Loucy (cell line): ENCODE results near the gene KANSL1.

Experiments used
- H2AFZ ChIP-seq: fragments of 200-600 bp; sonication (generic); 2 replicates; pipeline ENCODE4 v1.6.0; 2016; ENCODE audit warnings: antibody characterized with exemption, mild to moderate bottlenecking, low read length, moderate library complexity
- H3F3A ChIP-seq: fragments of 200-600 bp; 2 replicates; pipeline ENCODE4 v1.6.0; 2016; ENCODE audit warnings: antibody characterized with exemption, low read depth, mild to moderate bottlenecking
- H3K27me3 ChIP-seq: fragments of 200-600 bp; sonication (generic); 2 replicates; pipeline ENCODE4 v1.6.1; 2014; ENCODE audit warnings: low read length, mild to moderate bottlenecking; ENCODE audit not compliant: insufficient read depth, poor library complexity, severe bottlenecking
- H3K36me3 ChIP-seq: fragments of 200-600 bp; sonication (generic); 2 replicates; pipeline ENCODE4 v1.6.1; 2016; ENCODE audit warnings: low read length; ENCODE audit not compliant: insufficient read depth
- H3K4me1 ChIP-seq: fragments of 200-600 bp; sonication (generic); 2 replicates; pipeline ENCODE4 v1.5.1; 2014; ENCODE audit warnings: low read length, mild to moderate bottlenecking; ENCODE audit not compliant: insufficient read depth, poor library complexity, severe bottlenecking
- H3K4me2 ChIP-seq: fragments of 200-600 bp; sonication (generic); 2 replicates; pipeline ENCODE4 v1.6.0; 2014; ENCODE audit warnings: antibody characterized with exemption, low read length, low read depth, mild to moderate bottlenecking; ENCODE audit not compliant: poor library complexity, severe bottlenecking
- H3K4me3 ChIP-seq: fragments of 200-600 bp; sonication (generic); 2 replicates; pipeline ENCODE4 v1.5.1; 2014; ENCODE audit warnings: low read length, mild to moderate bottlenecking, mixed read lengths; ENCODE audit not compliant: poor library complexity, severe bottlenecking
- H3K79me2 ChIP-seq: fragments of 200-600 bp; sonication (generic); 2 replicates; pipeline ENCODE4 v1.6.1; 2014; ENCODE audit warnings: low read length; ENCODE audit not compliant: insufficient read depth
- H3K9ac ChIP-seq: fragments of 200-600 bp; sonication (generic); 2 replicates; pipeline ENCODE4 v1.6.0; 2014; ENCODE audit warnings: mild to moderate bottlenecking, low read depth, low read length, moderate library complexity; ENCODE audit not compliant: poor library complexity, severe bottlenecking
- H3K9me2 ChIP-seq: fragments of 200-600 bp; sonication (generic); replicated peaks from 2 replicates; pipeline ENCODE4 v1.6.1; 2016; ENCODE audit warnings: low read depth, low read length, mixed read lengths
- H3K9me3 ChIP-seq: fragments of 200-600 bp; sonication (generic); 2 replicates; pipeline ENCODE4 v1.6.1; 2014; ENCODE audit warnings: mild to moderate bottlenecking, antibody characterized with exemption, low read length, low read depth; ENCODE audit not compliant: insufficient read depth
- H4K20me1 ChIP-seq: fragments of 200-600 bp; sonication (generic); 2 replicates; pipeline ENCODE4 v1.6.0; 2014; ENCODE audit warnings: antibody characterized with exemption, low read length, mild to moderate bottlenecking; ENCODE audit not compliant: insufficient read depth, poor library complexity, severe bottlenecking
- CTCF ChIP-seq: fragments of 200-600 bp; sonication (generic); conservative IDR thresholded peaks from 2 replicates; pipeline ENCODE4 v1.5.1; 2014; ENCODE audit warnings: mild to moderate bottlenecking, antibody characterized with exemption, low read length
- EZH2phosphoT487 ChIP-seq: fragments of 200-600 bp; IDR thresholded peaks from 2 replicates; pipeline ENCODE4 v1.6.1; 2018; ENCODE audit warnings: antibody characterized with exemption, mild to moderate bottlenecking, moderate library complexity, borderline replicate concordance

The KANSL1 gene

GRCh38 chr17:46045639-46046038 is 147.6 kb downstream of the KANSL1 start:
- H3K36me3 ChIP-seq, result peaks cover 93% of the 10 kb centered on the region
- H3K4me2 ChIP-seq, result no peak overlapping the region
- no peaks in the 10 kb centered on the region; the same call in 1 of the 2 replicates for H3K79me2 ChIP-seq
- H3K9me2 ChIP-seq, result no peaks in the 10 kb centered on the region
- no peaks in the 10 kb centered on the region for H3K4me1 ChIP-seq
- H3K4me3 ChIP-seq, result no peak overlapping the region
- H3K9me3 ChIP-seq, result no peaks in the 10 kb centered on the region
- no peak overlapping the region for H3K9ac ChIP-seq
- H2AFZ ChIP-seq, result no peak overlapping the region
- H4K20me1 ChIP-seq, result no peaks in the 10 kb centered on the region
- no peaks in the 10 kb centered on the region for H3K27me3 ChIP-seq
- TF ChIP-seq CTCF (no peak), EZH2phosphoT487 (no peak)
- H3F3A ChIP-seq, result no peaks in the 10 kb centered on the region; the same call in 1 of the 2 replicates

- Histone ChIP-seq H3K4me1 (no peaks in the 10 kb centered on the region), H4K20me1 (no peaks in the 10 kb centered on the region), H3K79me2 (no peaks in the 10 kb centered on the region; the same call in 1 of the 2 replicates), H3K9me3 (no peaks in the 10 kb centered on the region), H2AFZ (no peak overlapping the region), H3K36me3 (peaks cover 93% of the 10 kb centered on the region), H3K4me2 (no peak overlapping the region), H3F3A (no peaks in the 10 kb centered on the region; the same call in 1 of the 2 replicates), H3K9me2 (no peaks in the 10 kb centered on the region), H3K9ac (no peak overlapping the region), H3K27me3 (no peaks in the 10 kb centered on the region), H3K4me3 (no peak overlapping the region)
- no peak for TF ChIP-seq EZH2phosphoT487
- no peak for TF ChIP-seq CTCF
These were observed 148.2 kb downstream of the KANSL1 start for GRCh38 chr17:46044989-46045388.

DNA sequence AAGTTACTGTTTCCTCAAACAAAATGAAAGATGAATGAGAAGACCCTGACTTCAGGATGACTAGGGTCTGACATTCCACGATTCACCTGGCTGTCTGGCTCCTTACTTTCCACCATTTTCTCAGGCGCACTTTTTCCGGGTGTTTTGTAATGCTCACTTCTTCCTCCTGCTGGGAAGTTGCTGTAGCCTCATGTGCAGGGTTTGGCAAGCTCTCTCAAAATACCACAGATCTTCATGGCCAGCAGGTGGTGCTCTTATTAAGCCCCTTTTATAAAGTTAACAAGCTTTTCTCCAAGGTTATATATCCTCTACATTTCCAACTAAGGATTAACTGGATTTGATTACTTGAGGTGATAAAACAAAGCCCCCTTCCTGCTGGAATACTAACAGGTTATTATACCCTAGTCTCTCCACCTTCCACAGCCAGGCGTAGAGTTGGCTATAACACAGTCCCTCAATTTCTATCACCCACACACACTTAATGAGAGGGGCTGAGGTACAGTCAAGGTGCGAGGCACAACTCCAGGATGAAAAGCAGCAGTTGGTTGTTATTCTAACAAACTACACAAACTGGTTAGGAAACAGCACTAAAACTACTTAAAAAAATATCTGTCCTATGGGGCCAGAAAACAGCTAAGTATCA is 148.8 kb downstream of the KANSL1 start:
- no peaks in the 10 kb centered on the region for H3K9me3 ChIP-seq
- TF ChIP-seq CTCF (peak; percentile 90), EZH2phosphoT487 (no peak)
- H4K20me1 ChIP-seq, result no peaks in the 10 kb centered on the region

More for the DNA sequence above, 148.8 kb downstream of the KANSL1 start:
- Histone ChIP-seq H3K9me2 (no peaks in the 10 kb centered on the region), H3K4me2 (no peak overlapping the region), H3K27me3 (no peaks in the 10 kb centered on the region), H3F3A (no peaks in the 10 kb centered on the region; the same call in 1 of the 2 replicates), H3K4me3 (no peak overlapping the region), H3K9ac (no peak overlapping the region), H3K36me3 (peaks cover 93% of the 10 kb centered on the region), H2AFZ (no peak overlapping the region), H3K4me1 (no peaks in the 10 kb centered on the region), H3K79me2 (no peaks in the 10 kb centered on the region; the same call in 1 of the 2 replicates)
